ENCODE data around the gene CLASRP.
A peak's percentile ranks its signal among the peaks of the same experiment; 100 is the strongest.

The CLASRP gene

DNA sequence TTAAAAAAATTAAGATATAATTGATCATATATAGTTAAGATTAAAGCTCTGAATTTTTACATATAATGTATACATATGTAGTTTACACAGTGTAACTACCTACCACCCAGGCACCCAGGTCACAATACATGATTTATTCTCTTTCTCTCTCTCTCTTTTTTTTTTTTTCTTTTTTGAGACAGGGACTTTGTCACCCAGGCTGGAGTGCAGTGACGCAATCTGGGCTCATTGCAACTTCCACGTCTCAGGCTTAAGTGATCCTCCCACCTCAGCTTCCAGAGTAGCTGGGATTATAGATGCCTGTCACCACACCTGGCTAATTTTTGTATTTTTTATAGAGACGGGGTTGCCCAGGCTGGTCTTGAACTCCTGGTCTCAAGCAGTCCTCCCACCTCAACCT lies 18.8 kb upstream of the CLASRP start:
- no peak for DNase-seq (ENCODE audit: low read depth)

DNA sequence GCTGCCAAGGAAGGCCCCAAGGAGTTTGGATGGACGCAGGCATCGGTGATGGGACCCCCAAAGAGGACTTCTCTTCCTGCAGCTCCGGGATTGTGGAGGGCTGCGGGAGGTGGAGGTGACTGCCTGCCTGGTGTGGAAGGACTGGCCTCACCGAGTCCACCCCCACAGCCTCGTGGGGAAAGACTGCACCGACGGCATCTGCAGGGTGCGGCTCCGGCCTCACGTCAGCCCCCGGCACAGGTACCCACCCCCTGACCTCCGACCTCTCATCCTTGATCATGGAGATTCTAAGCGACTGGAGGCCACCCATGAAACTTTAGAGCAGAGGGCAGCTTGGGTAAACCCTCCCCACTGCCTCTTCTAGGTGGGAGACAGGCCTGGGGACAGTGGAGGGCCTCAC lies 16.9 kb upstream of the CLASRP start:
- no peak for DNase-seq (ENCODE audit: low read depth)

- DNase-seq (ENCODE audit: low read depth), result no peak
Measured at GRCh38 chr19:45023048-45023447, 15.8 kb upstream of the CLASRP start.

DNA sequence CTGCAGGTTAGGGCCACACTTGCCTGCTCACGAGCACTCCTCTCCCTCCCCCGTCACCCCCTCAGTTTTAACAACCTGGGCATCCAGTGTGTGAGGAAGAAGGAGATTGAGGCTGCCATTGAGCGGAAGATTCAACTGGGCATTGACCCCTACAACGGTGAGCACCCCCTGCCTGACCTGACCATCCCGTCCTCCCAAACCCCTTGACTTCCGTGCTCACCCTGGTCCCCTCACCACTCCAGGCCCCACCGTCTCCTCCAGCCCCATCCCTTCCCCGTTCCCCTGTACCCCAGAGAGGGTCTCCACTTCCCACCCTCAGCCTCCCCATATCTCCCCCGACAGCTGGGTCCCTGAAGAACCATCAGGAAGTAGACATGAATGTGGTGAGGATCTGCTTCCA lies 13.6 kb upstream of the CLASRP start:
- no peak for DNase-seq (ENCODE audit: low read depth)

- no peak for DNase-seq (ENCODE audit: low read depth)
Measured at GRCh38 chr19:45027371-45027770, 11.5 kb upstream of the CLASRP start.

DNA sequence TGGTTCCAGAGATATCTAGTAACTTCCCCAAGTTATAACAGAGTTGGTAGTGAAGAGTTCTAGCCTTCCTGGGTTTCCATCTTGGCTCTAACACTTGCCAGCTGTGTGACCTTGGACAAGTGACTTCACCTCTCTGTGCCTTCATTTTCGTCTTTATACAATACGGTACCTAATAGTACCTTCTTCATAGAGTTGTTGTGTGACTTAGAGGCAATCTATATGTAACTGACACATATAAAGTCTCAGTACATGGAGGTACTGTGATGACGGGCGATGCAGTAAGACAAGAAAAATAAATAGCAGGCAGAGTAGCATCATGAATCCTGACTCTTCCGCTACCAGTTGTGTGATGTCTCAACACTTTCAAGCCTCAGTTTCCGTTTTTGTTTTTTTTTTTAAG lies 8.0 kb upstream of the CLASRP start:
- DNase-seq (ENCODE audit: low read depth), result no peak

DNA sequence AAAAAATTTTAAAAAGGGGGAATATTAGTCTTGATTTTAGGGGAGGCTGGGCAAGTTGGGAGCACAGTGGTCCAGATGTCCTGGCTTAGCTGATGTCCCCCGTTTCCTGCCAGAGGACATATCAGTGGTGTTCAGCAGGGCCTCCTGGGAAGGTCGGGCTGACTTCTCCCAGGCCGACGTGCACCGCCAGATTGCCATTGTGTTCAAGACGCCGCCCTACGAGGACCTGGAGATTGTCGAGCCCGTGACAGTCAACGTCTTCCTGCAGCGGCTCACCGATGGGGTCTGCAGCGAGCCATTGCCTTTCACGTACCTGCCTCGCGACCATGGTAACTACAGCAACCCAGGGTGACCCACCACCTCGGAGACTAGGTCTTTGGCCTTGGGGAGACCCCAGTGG lies 6.4 kb upstream of the CLASRP start:
- DNase-seq (ENCODE audit: low read depth), result no peak

GRCh38 chr19:45035755-45036154 lies 3.1 kb upstream of the CLASRP start:
- no peak for DNase-seq (ENCODE audit: low read depth)

GRCh38 chr19:45037393-45038169 lies 1.3 kb upstream of the CLASRP start:
- no peak for DNase-seq (ENCODE audit: low read depth)

GRCh38 chr19:45040059-45040771 lies 1.4 kb downstream of the CLASRP start:
- no peak for DNase-seq (ENCODE audit: low read depth)

GRCh38 chr19:45041125-45041524 lies 2.3 kb downstream of the CLASRP start:
- no peak for DNase-seq (ENCODE audit: low read depth)

- no peak for DNase-seq (ENCODE audit: low read depth)
Measured at GRCh38 chr19:45045671-45046353, 7.0 kb downstream of the CLASRP start.

GRCh38 chr19:45046355-45046754 lies 7.5 kb downstream of the CLASRP start:
- DNase-seq (ENCODE audit: low read depth), result no peak

GRCh38 chr19:45047188-45047797 lies 8.4 kb downstream of the CLASRP start:
- no peak for DNase-seq (ENCODE audit: low read depth)

DNA sequence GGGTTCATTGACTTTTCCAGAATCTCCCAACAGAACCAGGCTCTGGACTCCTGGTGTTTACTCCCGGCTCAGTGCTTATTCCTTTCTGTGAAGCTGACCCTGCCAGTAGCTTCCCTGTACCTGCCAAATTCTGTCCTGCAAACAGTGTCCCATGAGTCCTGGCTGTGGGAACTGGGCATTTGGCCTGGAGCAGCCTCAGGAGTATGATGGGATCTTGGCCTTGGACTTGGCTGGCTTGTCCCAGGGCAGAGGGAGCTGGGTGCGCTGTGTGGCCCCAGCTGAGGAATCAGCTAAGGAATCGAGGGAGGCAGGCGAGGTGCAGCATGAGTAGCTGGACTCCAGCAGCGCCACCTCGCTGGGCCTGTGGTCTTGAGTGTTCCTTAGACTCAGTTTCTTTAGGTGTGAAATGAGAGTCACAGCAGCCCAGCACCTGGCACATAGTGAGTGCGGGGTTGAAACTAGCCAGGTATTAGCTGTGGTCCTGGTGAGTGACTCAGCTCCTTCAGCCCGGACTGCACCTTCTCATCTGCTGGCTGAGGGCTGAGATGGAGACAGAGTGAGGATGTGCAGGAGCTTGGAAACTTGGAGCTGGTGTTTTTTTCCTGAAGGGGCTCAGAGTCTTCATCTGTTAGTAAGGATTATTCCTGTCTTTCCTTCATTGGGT lies 10.4 kb downstream of the CLASRP start:
- no peak for DNase-seq (ENCODE audit: low read depth)

GRCh38 chr19:45050036-45050435 lies 11.2 kb downstream of the CLASRP start:
- no peak for DNase-seq (ENCODE audit: low read depth)

DNA sequence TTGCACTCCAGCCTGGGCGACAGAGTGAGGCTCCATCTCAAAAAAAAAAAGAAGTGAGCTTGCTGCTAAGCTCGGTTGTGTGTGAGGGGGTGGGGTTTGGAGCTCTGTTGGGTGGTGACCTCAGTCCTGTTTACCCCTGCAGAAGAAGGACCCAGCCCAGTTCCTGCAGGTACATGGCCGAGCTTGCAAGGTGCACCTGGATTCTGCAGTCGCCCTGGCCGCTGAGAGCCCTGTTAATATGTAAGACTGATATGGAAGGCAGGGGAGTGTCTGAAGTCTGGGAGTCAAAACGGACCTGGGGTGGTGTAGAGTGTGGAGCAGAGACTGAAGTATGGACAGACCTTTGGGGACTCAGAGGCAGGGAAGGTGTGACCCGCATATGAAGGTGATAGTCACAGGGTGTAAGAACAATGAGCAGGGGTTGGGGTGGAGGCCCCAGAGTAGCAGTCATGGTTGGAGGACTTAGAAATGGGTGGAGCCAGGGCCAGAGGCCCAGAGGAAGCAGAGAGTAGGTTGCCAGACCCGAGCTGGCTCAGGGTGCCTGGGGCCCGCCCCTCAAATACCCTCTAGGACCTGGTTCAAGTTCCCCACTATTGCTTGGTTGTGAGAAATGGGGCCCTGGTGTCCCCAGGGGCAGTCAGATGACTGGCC lies 13.2 kb downstream of the CLASRP start:
- no peak for DNase-seq (ENCODE audit: low read depth)

- DNase-seq (ENCODE audit: low read depth), result no peak
Measured at GRCh38 chr19:45056831-45057230, 18.0 kb downstream of the CLASRP start.

GRCh38 chr19:45057444-45057843 lies 18.6 kb downstream of the CLASRP start:
- DNase-seq (ENCODE audit: low read depth), result no peak

DNA sequence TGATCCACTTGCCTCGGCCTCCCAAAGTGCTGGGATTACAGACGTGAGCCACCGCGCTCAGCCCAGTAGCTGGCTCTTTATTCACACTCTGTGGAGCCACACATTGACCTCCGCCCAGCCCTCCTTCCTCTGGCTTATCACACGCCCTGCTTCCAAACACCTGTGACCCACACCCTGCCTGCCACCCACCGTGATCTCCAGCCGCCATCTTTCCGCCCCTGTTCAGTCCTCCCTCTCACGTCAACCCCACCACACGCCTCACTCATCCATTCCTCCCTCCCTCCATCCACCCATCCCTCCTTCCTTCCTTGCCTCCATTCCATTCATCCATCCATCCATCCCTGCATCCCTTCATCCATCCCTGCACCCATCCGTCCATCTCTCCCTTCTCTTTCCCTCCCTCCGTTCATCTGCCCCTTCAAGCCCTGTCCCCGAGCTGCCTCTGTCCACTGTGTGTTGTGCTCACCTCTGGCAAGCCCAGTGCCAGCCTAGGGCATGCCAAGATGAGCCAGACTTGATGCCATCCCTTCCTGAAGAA lies 19.8 kb downstream of the CLASRP start:
- no peak for DNase-seq (ENCODE audit: low read depth)

GRCh38 chr19:45059258-45059965 lies 20.6 kb downstream of the CLASRP start:
- DNase-seq (ENCODE audit: low read depth), result peak; percentile 82

All from activated gamma-delta T cell treated with anti-CD3 and anti-CD28 coated beads, Interleukin-2, amount 50 U/mL, for 16 hours (primary cell).